Hindlimb muscle (tissue), 1 donor: ENCODE measurements around the gene RIBC2. TPM values are rescaled to one million over a fixed set of nuclear protein-coding genes. Genes with fewer than 3 reads are reported as not detected.
"Not testable (repeated sequence)": the region's sequence is repeated elsewhere in the genome, so short reads cannot be mapped to it uniquely, and the experiment has no call there.

ENCODE experiments used
- DNase-seq: peaks from one replicate; pipeline ENCODE4 v3.0.0-alpha.2; 2013
- polyA plus RNA-seq: library from polyadenylated mRNA; unstranded; fragments of 120-200 nt; gene quantifications from one replicate; pipeline ENCODE4 v1.2.1, GENCODE V29; 2013; ENCODE audit not compliant: insufficient read length

The RIBC2 gene
- polyA plus RNA-seq: 1.9 TPM

- peak; percentile 85 for DNase-seq
These were observed at the start of gene RIBC2, which contains the start of gene SMC1B for GRCh38 chr22:45413368-45414211. RIBC2 (plus strand) TSS chr22:45413693; CDS start chr22:45413887, 194 bp downstream. SMC1B (minus strand) TSS chr22:45413599; CDS start chr22:45413567, 32 bp downstream.

GRCh38 chr22:45366713-45367112 lies 46.8 kb upstream of the RIBC2 start:
- no peak for DNase-seq

GRCh38 chr22:45373592-45373991 lies 39.9 kb upstream of the RIBC2 start:
- not testable (repeated sequence) for DNase-seq

GRCh38 chr22:45376009-45376408 lies 37.5 kb upstream of the RIBC2 start:
- no peak for DNase-seq

- DNase-seq: no peak
These were observed 36.8 kb upstream of the RIBC2 start for GRCh38 chr22:45376703-45377102.

GRCh38 chr22:45381348-45381747 lies 32.1 kb upstream of the RIBC2 start:
- DNase-seq: no peak

- DNase-seq: no peak
These were observed 23.9 kb upstream of the RIBC2 start for GRCh38 chr22:45389546-45389945.

GRCh38 chr22:45397806-45398205 lies 15.7 kb upstream of the RIBC2 start:
- no peak for DNase-seq

- DNase-seq: no peak
These were observed 15.3 kb upstream of the RIBC2 start for GRCh38 chr22:45398214-45398613.

- no peak for DNase-seq
These were observed 13.6 kb upstream of the RIBC2 start for GRCh38 chr22:45399712-45400445.

GRCh38 chr22:45402466-45402985 lies 11.0 kb upstream of the RIBC2 start:
- DNase-seq: no peak

- DNase-seq: no peak
These were observed 5.7 kb upstream of the RIBC2 start for GRCh38 chr22:45407793-45408192.

- no peak for DNase-seq
These were observed 503 bp upstream of the RIBC2 start for GRCh38 chr22:45413013-45413367.

- no peak for DNase-seq
These were observed 4.7 kb downstream of the RIBC2 start for GRCh38 chr22:45418056-45418769.

- DNase-seq: no peak
These were observed 5.3 kb downstream of the RIBC2 start for GRCh38 chr22:45418770-45419138.

- no peak for DNase-seq
These were observed 6.5 kb downstream of the RIBC2 start for GRCh38 chr22:45420011-45420410.

GRCh38 chr22:45420539-45420938 lies 7.0 kb downstream of the RIBC2 start:
- no peak for DNase-seq

- DNase-seq: no peak
These were observed 8.0 kb downstream of the RIBC2 start for GRCh38 chr22:45421349-45422055.

- DNase-seq: no peak
These were observed 8.9 kb downstream of the RIBC2 start for GRCh38 chr22:45422237-45422983.

GRCh38 chr22:45423524-45423923 lies 10.0 kb downstream of the RIBC2 start:
- DNase-seq: no peak

- no peak for DNase-seq
These were observed 10.8 kb downstream of the RIBC2 start for GRCh38 chr22:45424241-45424731.
